Fibroblast of skin of scalp (primary cell): ENCODE data around the gene AMIGO3. TPM values are rescaled to one million over a fixed set of nuclear protein-coding genes. Genes with fewer than 3 reads are reported as not detected.
"Not testable (repeated sequence)": the region's sequence is repeated elsewhere in the genome, so short reads cannot be mapped to it uniquely, and the experiment has no call there.

Experiments used
- DNase-seq: peaks from one replicate; pipeline ENCODE4 v3.0.0-alpha.2; 2013
- polyA plus RNA-seq, 2 experiments: library from polyadenylated mRNA; unstranded; fragments of 120-200 nt; gene quantifications; one replicate each; pipeline ENCODE4 v1.2.1, GENCODE V29; 2013; ENCODE audit not compliant: insufficient read length in 2 of 2

AMIGO3 gene
- polyA plus RNA-seq (2013, experiment 1 of 2; ENCODE audit: insufficient read length): 0.20 TPM
- 0.62 TPM for polyA plus RNA-seq (2013, experiment 2 of 2; ENCODE audit: insufficient read length)

- DNase-seq: peak; percentile 92
Measured at GRCh38 chr3:49719214-49719884, at the start of gene AMIGO3. AMIGO3 (minus strand) TSS chr3:49719684; CDS start chr3:49719465, 219 bp downstream.

- DNase-seq: no peak
Measured at GRCh38 chr3:49763981-49764380, 44.5 kb upstream of the AMIGO3 start.

GRCh38 chr3:49761661-49762060 lies 42.2 kb upstream of the AMIGO3 start:
- DNase-seq: no peak

- DNase-seq: no peak
Measured at GRCh38 chr3:49759226-49759625, 39.7 kb upstream of the AMIGO3 start.

- no peak for DNase-seq
Measured at GRCh38 chr3:49757197-49757596, 37.7 kb upstream of the AMIGO3 start.

- DNase-seq: no peak
Measured at GRCh38 chr3:49756036-49756435, 36.6 kb upstream of the AMIGO3 start.

GRCh38 chr3:49754536-49754935 lies 35.1 kb upstream of the AMIGO3 start:
- no peak for DNase-seq

- no peak for DNase-seq
Measured at GRCh38 chr3:49751501-49751900, 32.0 kb upstream of the AMIGO3 start.

- no peak for DNase-seq
Measured at GRCh38 chr3:49750056-49750455, 30.6 kb upstream of the AMIGO3 start.

GRCh38 chr3:49748874-49749273 lies 29.4 kb upstream of the AMIGO3 start:
- DNase-seq: not testable (repeated sequence)

- peak; percentile 43 for DNase-seq
Measured at GRCh38 chr3:49747792-49748480, 28.5 kb upstream of the AMIGO3 start.

- DNase-seq: peak; percentile 11
Measured at GRCh38 chr3:49745986-49746385, 26.5 kb upstream of the AMIGO3 start.

GRCh38 chr3:49740427-49740826 lies 20.9 kb upstream of the AMIGO3 start:
- DNase-seq: no peak

- no peak for DNase-seq
Measured at GRCh38 chr3:49738067-49738713, 18.7 kb upstream of the AMIGO3 start.

- DNase-seq: no peak
Measured at GRCh38 chr3:49734752-49735151, 15.3 kb upstream of the AMIGO3 start.

- no peak for DNase-seq
Measured at GRCh38 chr3:49733551-49733950, 14.1 kb upstream of the AMIGO3 start.

GRCh38 chr3:49732597-49732996 lies 13.1 kb upstream of the AMIGO3 start:
- DNase-seq: no peak

- DNase-seq: no peak
Measured at GRCh38 chr3:49729966-49730609, 10.6 kb upstream of the AMIGO3 start.

- DNase-seq: no peak
Measured at GRCh38 chr3:49727924-49728361, 8.5 kb upstream of the AMIGO3 start.

GRCh38 chr3:49727154-49727923 lies 7.9 kb upstream of the AMIGO3 start:
- DNase-seq: no peak

GRCh38 chr3:49725906-49726681 lies 6.6 kb upstream of the AMIGO3 start:
- DNase-seq: no peak
